ENCODE measurements around the gene BBX. TPM values are rescaled to one million over a fixed set of nuclear protein-coding genes. Genes with fewer than 3 reads are reported as not detected.

BBX gene
- polyA plus RNA-seq, 1 donor from 2014 or later, result 23.8 TPM

GRCh38 chr3:107704477-107704876 is 181.7 kb downstream of the BBX start:
- H3K4me3 ChIP-seq (ENCODE audit: low read length), result peak overlapping the region; percentile 54
- no peak overlapping the region for H2AFZ ChIP-seq (ENCODE audit: low read depth, low read length)
- no peaks in the 10 kb centered on the region for H3K9me3 ChIP-seq (ENCODE audit: low read length)
- no peak overlapping the region for H3K4me2 ChIP-seq (ENCODE audit: low read length)
- no peak for TF ChIP-seq EZH2 (IDR thresholded peaks at IDR 0.05; ENCODE audit: borderline replicate concordance, insufficient read depth, low read length, poor library complexity, severe bottlenecking)
- no peak for TF ChIP-seq MXI1 (conservative IDR thresholded peaks at IDR 0.05; ENCODE audit: poor library complexity, severe bottlenecking)
- H3K27ac ChIP-seq (ENCODE audit: low read length), result no peak overlapping the region
- no peaks in the 10 kb centered on the region for H4K20me1 ChIP-seq (ENCODE audit: insufficient read depth)
- no peak overlapping the region for H3K9ac ChIP-seq (ENCODE audit: low read length)
- no peaks in the 10 kb centered on the region for H3K9me2 ChIP-seq (ENCODE audit: insufficient read depth, low read length)
- no peaks in the 10 kb centered on the region for H3K27me3 ChIP-seq (ENCODE audit: insufficient read depth, low read depth, low read length)
- no peaks in the 10 kb centered on the region for H3F3A ChIP-seq (ENCODE audit: insufficient read depth, low read length, poor library complexity, severe bottlenecking)
- H3K36me3 ChIP-seq (ENCODE audit: insufficient read depth, low read length), result no peaks in the 10 kb centered on the region
- peaks cover 2% of the 10 kb centered on the region for H3K79me2 ChIP-seq (replicated peaks; ENCODE audit: insufficient read depth, low read length)

- no peaks in the 10 kb centered on the region for H3K36me3 ChIP-seq (ENCODE audit: insufficient read depth, low read length)
- H3K9me3 ChIP-seq (ENCODE audit: low read length), result no peaks in the 10 kb centered on the region
- no peaks in the 10 kb centered on the region for H3K27me3 ChIP-seq (ENCODE audit: insufficient read depth, low read depth, low read length)
- no peak overlapping the region for H3K9ac ChIP-seq (ENCODE audit: low read length)
- H3K4me3 ChIP-seq (ENCODE audit: low read length), result peak overlapping the region; percentile 54
- TF ChIP-seq EZH2 (IDR thresholded peaks at IDR 0.05; ENCODE audit: borderline replicate concordance, insufficient read depth, low read length, poor library complexity, severe bottlenecking) (no peak), REST (IDR thresholded peaks at IDR 0.05; ENCODE audit: borderline replicate concordance) (no peak), TAF1 (IDR thresholded peaks at IDR 0.05; ENCODE audit: low read depth) (no peak), RAD21 (conservative IDR thresholded peaks at IDR 0.05) (no peak), CTCF (IDR thresholded peaks at IDR 0.05; ENCODE audit: poor library complexity, severe bottlenecking) (no peak), MXI1 (conservative IDR thresholded peaks at IDR 0.05; ENCODE audit: poor library complexity, severe bottlenecking) (no peak), EP300 (conservative IDR thresholded peaks at IDR 0.05; ENCODE audit: poor library complexity, severe bottlenecking) (no peak), SMC3 (conservative IDR thresholded peaks at IDR 0.05; ENCODE audit: poor library complexity) (no peak), POLR2AphosphoS5 (IDR thresholded peaks at IDR 0.05) (no peak)
- H2AFZ ChIP-seq (ENCODE audit: low read depth, low read length), result no peak overlapping the region
- no peak overlapping the region for H3K27ac ChIP-seq (ENCODE audit: low read length)
- no peaks in the 10 kb centered on the region for H3K9me2 ChIP-seq (ENCODE audit: insufficient read depth, low read length)
- H4K20me1 ChIP-seq (ENCODE audit: insufficient read depth), result no peaks in the 10 kb centered on the region
- no peaks in the 10 kb centered on the region for H3F3A ChIP-seq (ENCODE audit: insufficient read depth, low read length, poor library complexity, severe bottlenecking)
- H3K79me2 ChIP-seq (replicated peaks; ENCODE audit: insufficient read depth, low read length), result peaks cover 2% of the 10 kb centered on the region
- H3K4me2 ChIP-seq (ENCODE audit: low read length), result no peak overlapping the region
Measured at GRCh38 chr3:107705046-107705445, 182.3 kb downstream of the BBX start.

GRCh38 chr3:107710851-107711250 is 188.1 kb downstream of the BBX start:
- H3K9ac ChIP-seq (ENCODE audit: low read length), result no peak overlapping the region
- no peaks in the 10 kb centered on the region for H3K9me2 ChIP-seq (ENCODE audit: insufficient read depth, low read length)
- no peaks in the 10 kb centered on the region for H3K27me3 ChIP-seq (ENCODE audit: insufficient read depth, low read depth, low read length)
- H3K36me3 ChIP-seq (ENCODE audit: insufficient read depth, low read length), result no peaks in the 10 kb centered on the region
- no peak overlapping the region for H3K4me3 ChIP-seq (ENCODE audit: low read length)
- H3K79me2 ChIP-seq (replicated peaks; ENCODE audit: insufficient read depth, low read length), result no peaks in the 10 kb centered on the region
- no peak overlapping the region for H3K27ac ChIP-seq (ENCODE audit: low read length)
- H3K9me3 ChIP-seq (ENCODE audit: low read length), result no peaks in the 10 kb centered on the region
- H3F3A ChIP-seq (ENCODE audit: insufficient read depth, low read length, poor library complexity, severe bottlenecking), result no peaks in the 10 kb centered on the region
- TF ChIP-seq EP300 (conservative IDR thresholded peaks at IDR 0.05; ENCODE audit: poor library complexity, severe bottlenecking), result no peak
- H2AFZ ChIP-seq (ENCODE audit: low read depth, low read length), result no peak overlapping the region
- no peak overlapping the region for H3K4me2 ChIP-seq (ENCODE audit: low read length)
- no peaks in the 10 kb centered on the region for H4K20me1 ChIP-seq (ENCODE audit: insufficient read depth)

All from neural cell (in vitro differentiated cells).